Pulmonary artery endothelial cell (primary cell): ENCODE data around the gene FLT1. TPM values are rescaled to one million over a fixed set of nuclear protein-coding genes. Genes with fewer than 3 reads are reported as not detected.

Experiments used
- DNase-seq: peaks from one replicate; pipeline ENCODE4 v3.0.0-alpha.2; 2011; ENCODE audit warnings: low read depth, low spot score
- total RNA-seq: library from RNA; depleted of rRNA; stranded (reverse); fragments of >200 nt; gene quantifications from 2 replicates; pipeline ENCODE4 v1.2.3, GENCODE V29; 2014

FLT1 gene
- total RNA-seq, 1 donor from 2014 or later: 110 TPM

- no peak for DNase-seq
These were observed 61.9 kb downstream of the FLT1 start for GRCh38 chr13:28432816-28433560.

- no peak for DNase-seq
These were observed 65.1 kb downstream of the FLT1 start for GRCh38 chr13:28429685-28430290.

GRCh38 chr13:28429096-28429495, 65.8 kb downstream of the FLT1 start:
- DNase-seq: no peak

GRCh38 chr13:28426381-28426780, 68.5 kb downstream of the FLT1 start:
- DNase-seq: no peak

GRCh38 chr13:28425793-28426192, 69.1 kb downstream of the FLT1 start:
- DNase-seq: no peak

- DNase-seq: no peak
These were observed 70.4 kb downstream of the FLT1 start for GRCh38 chr13:28424541-28424940.

GRCh38 chr13:28423010-28423409, 71.9 kb downstream of the FLT1 start:
- no peak for DNase-seq

GRCh38 chr13:28421676-28422410, 73.1 kb downstream of the FLT1 start:
- DNase-seq: no peak

- no peak for DNase-seq
These were observed 74.2 kb downstream of the FLT1 start for GRCh38 chr13:28420704-28421103.

- DNase-seq: no peak
These were observed 78.9 kb downstream of the FLT1 start for GRCh38 chr13:28415994-28416421.

- no peak for DNase-seq
These were observed 80.9 kb downstream of the FLT1 start for GRCh38 chr13:28413999-28414398.

- DNase-seq: no peak
These were observed 81.9 kb downstream of the FLT1 start for GRCh38 chr13:28412981-28413380.

GRCh38 chr13:28411831-28412353, 83.0 kb downstream of the FLT1 start:
- DNase-seq: peak; percentile 77

- no peak for DNase-seq
These were observed 84.8 kb downstream of the FLT1 start for GRCh38 chr13:28410096-28410495.

- no peak for DNase-seq
These were observed 85.3 kb downstream of the FLT1 start for GRCh38 chr13:28409648-28410047.

GRCh38 chr13:28408863-28409262, 86.1 kb downstream of the FLT1 start:
- DNase-seq: no peak

GRCh38 chr13:28408235-28408848, 86.6 kb downstream of the FLT1 start:
- peak; percentile 100 for DNase-seq

GRCh38 chr13:28406733-28407266, 88.1 kb downstream of the FLT1 start:
- DNase-seq: no peak

- no peak for DNase-seq
These were observed 92.9 kb downstream of the FLT1 start for GRCh38 chr13:28402057-28402381.

GRCh38 chr13:28401303-28402056, 93.4 kb downstream of the FLT1 start:
- DNase-seq: peak; percentile 87

GRCh38 chr13:28396053-28396452, 98.9 kb downstream of the FLT1 start:
- no peak for DNase-seq
